AG09309 (cell line): ENCODE results near the gene DCAF11.

Experiments
- DNase-seq: peaks from one replicate; pipeline ENCODE4 v3.0.0-alpha.2; 2010; ENCODE audit warnings: low read depth
- H3K4me3 ChIP-seq: 2 replicates; pipeline ENCODE4 v1.5.1; 2011; ENCODE audit warnings: mild to moderate bottlenecking, low read depth, low read length, moderate library complexity; ENCODE audit not compliant: control insufficient read depth
- TF ChIP-seq, protein P1 (sequence below): IDR thresholded peaks from 2 replicates; pipeline ENCODE4 v1.5.1; 2011; ENCODE audit warnings: mild to moderate bottlenecking, low read depth, low read length, inconsistent platforms; ENCODE audit not compliant: insufficient read depth, control insufficient read depth; ENCODE audit errors: missing control alignments

The DCAF11 gene

DNA sequence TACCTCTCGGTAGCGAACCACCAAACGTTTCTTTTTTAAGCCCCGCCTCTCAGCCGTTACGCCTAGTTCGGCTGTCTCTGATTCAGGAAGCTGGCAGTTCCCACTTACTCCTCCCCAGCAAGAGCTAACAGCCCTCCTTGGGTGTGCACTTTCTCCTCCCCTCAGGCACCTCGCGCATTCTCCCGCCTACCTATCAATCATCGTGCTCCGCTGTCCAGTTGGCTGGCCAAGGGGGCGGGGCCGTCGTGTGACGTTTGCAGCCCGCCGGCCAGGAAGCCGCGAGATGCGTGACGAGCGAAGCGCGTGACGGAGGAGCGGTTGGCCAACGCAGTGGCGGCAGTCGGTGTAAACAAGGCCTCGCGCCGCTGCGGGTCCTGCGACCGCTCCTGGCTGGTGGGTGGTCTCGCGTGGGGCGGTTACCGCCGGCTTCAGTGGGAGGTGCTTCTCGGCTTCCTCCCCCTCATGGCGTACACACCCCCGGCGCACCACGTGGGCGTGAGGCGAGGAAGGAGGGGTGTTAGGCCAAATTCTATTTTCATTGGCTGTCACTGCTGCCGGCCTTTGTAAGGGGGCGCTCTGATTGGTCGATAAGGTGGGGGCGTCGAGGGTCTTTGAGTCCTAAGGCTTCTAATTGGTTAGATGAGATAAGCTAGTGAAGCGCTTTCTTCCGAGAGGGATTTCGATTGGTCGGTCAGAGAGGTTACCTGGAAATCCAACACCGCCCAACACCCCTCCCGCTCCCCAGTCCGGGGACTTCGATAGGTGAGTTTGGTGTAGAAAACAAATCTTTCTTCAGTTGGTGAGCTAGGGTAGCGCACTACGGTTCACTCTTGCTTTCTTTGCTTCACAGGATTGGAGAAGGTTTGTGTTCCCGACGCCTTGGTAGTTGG, at the start of gene DCAF11, which contains the start of gene NRL:
Gene DCAF11 (plus strand): TSS at position 246 of the 890 bp plus-strand sequence. CDS start 818 bp downstream, outside the sequence.
Gene NRL (minus strand): TSS at position 418 of the 890 bp plus-strand sequence. CDS start 32,101 bp downstream, outside the sequence.
- TF ChIP-seq, protein P1, sequence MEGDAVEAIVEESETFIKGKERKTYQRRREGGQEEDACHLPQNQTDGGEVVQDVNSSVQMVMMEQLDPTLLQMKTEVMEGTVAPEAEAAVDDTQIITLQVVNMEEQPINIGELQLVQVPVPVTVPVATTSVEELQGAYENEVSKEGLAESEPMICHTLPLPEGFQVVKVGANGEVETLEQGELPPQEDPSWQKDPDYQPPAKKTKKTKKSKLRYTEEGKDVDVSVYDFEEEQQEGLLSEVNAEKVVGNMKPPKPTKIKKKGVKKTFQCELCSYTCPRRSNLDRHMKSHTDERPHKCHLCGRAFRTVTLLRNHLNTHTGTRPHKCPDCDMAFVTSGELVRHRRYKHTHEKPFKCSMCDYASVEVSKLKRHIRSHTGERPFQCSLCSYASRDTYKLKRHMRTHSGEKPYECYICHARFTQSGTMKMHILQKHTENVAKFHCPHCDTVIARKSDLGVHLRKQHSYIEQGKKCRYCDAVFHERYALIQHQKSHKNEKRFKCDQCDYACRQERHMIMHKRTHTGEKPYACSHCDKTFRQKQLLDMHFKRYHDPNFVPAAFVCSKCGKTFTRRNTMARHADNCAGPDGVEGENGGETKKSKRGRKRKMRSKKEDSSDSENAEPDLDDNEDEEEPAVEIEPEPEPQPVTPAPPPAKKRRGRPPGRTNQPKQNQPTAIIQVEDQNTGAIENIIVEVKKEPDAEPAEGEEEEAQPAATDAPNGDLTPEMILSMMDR: no peak
- H3K4me3 ChIP-seq: peak within 1 kb of the TSS; percentile 79
- DNase-seq: peak; percentile 99

DNA sequence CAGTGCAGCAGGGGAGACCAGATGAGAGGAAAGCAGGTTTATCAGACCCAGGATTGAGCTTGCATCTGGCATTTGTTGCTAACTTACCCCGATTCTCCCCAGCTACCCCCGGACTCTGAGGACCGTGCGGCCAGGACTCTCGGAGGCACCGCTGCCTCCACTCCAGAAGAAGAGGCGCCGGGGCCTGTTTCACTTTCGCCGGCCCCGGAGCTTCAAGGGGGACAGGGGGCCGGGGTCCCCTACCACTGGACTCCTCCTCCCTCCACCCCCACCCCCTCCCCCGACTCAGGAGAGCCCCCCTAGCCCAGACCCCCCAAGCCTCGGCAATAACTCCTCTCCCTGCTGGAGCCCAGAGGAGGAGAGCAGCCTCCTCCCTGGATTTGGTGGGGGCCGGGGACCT, 49.7 kb upstream of the DCAF11 start:
- no peak overlapping the region for H3K4me3 ChIP-seq
- TF ChIP-seq, protein P1: no peak
- no peak for DNase-seq

DNA sequence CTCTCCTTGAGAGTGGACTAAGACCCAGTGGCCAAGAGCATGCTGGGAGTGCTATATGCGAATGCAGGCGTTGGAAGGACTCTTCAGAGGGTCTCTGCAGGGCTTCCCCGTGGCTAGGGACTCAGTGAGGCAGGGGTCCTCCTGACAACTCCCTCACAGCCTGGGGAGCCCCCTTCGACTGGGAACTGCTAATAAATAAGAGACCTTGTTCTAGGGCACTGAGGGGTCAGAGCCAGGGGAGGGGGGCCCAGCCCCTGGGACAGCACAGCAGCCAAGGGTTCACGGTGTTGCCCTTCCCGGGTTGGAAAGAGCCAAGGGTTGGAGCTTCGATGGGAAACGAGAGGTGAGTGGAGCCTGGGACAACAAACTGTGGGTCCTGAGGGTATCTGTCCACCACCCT, 49.2 kb upstream of the DCAF11 start:
- no peak for DNase-seq
- H3K4me3 ChIP-seq: no peak overlapping the region
- TF ChIP-seq, protein P1: no peak

DNA sequence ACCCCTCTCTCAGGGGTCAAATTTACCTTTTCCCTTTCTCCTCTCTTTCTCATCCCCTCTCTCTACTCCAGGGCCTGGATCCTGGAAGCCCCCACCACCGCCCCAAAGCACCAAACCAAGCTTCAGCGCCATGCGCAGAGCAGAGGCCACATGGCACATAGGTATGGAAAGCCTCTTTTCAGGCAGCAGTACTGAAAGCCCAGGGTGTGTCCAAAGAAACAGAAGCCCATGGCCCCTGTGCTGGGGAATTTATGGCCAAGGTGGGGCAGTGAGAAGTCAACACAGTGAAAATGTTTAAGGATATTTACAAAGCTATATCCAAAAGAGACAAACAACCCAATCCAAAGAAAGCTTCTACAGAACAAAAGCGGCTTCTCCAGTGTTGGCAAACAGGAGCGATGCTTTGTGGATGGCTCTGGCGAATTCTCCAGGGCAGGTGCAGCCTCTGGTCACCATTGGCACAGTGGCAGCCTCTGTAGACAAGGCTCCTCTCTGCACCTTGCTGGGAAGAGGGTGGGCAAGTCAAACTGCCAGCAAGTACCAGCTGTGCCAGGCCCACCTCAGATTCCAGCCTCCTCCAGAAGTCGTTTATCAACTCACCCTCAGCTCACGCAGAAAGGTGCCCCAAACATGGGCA, 48.0 kb upstream of the DCAF11 start:
- TF ChIP-seq, protein P1: no peak
- H3K4me3 ChIP-seq: no peak overlapping the region
- no peak for DNase-seq

DNA sequence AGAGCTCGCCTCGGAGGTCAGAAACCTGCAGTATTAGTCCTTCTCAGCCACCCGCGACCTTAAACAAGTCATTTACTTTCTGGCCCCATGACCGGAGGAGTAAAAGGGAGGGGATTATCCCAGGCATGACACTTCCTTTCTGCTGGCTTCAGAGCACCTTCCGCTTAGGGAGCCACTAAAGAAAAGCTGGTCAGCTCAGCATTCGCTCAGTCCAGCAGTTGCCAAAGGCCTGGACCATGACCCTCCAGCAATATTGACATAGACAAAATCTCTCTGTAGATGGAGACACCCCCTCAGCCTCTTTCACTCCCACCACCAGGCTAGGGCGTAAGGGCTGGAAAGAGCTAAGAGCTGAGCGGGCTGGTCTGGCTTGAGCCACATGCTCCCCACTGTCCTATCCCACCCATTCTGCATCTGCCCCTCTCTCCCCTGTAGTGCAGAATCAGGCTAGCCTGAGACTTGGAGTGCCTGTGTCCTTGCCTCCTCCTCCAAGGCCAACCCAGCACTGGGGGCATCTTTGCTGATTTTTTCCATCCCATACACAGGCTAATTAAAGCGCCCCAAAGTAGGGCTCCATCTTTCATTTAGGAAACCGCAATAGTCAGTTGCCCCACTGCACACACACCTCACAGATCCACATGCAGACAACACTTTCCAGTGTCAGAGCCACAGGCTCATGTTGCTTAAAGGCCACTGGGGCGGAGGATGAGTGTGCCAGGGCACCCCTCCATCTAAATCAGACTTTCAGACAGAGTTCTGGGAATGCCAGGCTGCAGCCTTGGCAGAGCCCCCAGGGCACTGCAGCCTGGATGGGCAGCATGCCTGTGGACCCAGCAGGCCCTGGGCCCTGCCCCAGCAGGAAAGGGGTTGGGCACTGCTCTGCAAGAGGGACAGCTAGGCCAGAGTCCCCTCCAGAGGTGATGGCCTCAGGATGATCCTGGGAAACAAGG, 47.2 kb upstream of the DCAF11 start:
- DNase-seq: no peak
- H3K4me3 ChIP-seq: no peak overlapping the region
- TF ChIP-seq, protein P1: no peak
